22Rv1 (cell line): ENCODE data around the gene ACAP1.

Source experiments
- H3K27ac ChIP-seq: fragments of 450-650 bp; 2 replicates; pipeline ENCODE4 v1.5.1; 2017
- CTCF ChIP-seq: fragments of 450-650 bp; IDR thresholded peaks from 2 replicates; pipeline ENCODE4 v1.5.1; 2017; ENCODE audit warnings: mild to moderate bottlenecking
- ZFX ChIP-seq: fragments of 450-650 bp; IDR thresholded peaks from 2 replicates; pipeline ENCODE4 v1.6.1; 2017; ENCODE audit warnings: antibody characterized with exemption, borderline replicate concordance

The ACAP1 gene

GRCh38 chr17:7336240-7337175, at the start of gene ACAP1:
ACAP1 (plus strand) TSS chr17:7336529; CDS start chr17:7336735, 206 bp downstream.
- TF ChIP-seq CTCF: no peak
- TF ChIP-seq ZFX: no peak
- H3K27ac ChIP-seq: no peak within 1 kb of the TSS

- no peak for TF ChIP-seq CTCF
- no peak for TF ChIP-seq ZFX
- H3K27ac ChIP-seq: no peak overlapping the region
These were observed 46.9 kb upstream of the ACAP1 start for GRCh38 chr17:7289256-7290032.

- TF ChIP-seq CTCF (no peak), ZFX (no peak)
- no peak overlapping the region for H3K27ac ChIP-seq
These were observed 46.2 kb upstream of the ACAP1 start for GRCh38 chr17:7290166-7290565.

- H3K27ac ChIP-seq: no peak overlapping the region
- no peak for TF ChIP-seq ZFX
These were observed 45.6 kb upstream of the ACAP1 start for GRCh38 chr17:7290685-7291084.

GRCh38 chr17:7292194-7292593, 44.1 kb upstream of the ACAP1 start:
- H3K27ac ChIP-seq: no peak overlapping the region
- TF ChIP-seq CTCF (no peak), ZFX (no peak)

GRCh38 chr17:7292729-7293128, 43.6 kb upstream of the ACAP1 start:
- TF ChIP-seq CTCF (no peak), ZFX (no peak)
- H3K27ac ChIP-seq: peak overlapping the region; percentile 100; the same call in 1 of the 2 replicates

- peak overlapping the region; percentile 100; the same call in 1 of the 2 replicates for H3K27ac ChIP-seq
- no peak for TF ChIP-seq ZFX
- TF ChIP-seq CTCF: no peak
These were observed 43.2 kb upstream of the ACAP1 start for GRCh38 chr17:7293159-7293558.
